HepG2 (cell line): ENCODE data around the gene BIRC3. TPM values are rescaled to one million over a fixed set of nuclear protein-coding genes. Genes with fewer than 3 reads are reported as not detected.

Source experiments
- CSRNP2 ChIP-seq: sonication (generic); formaldehyde crosslinking; conservative IDR thresholded peaks from 2 replicates; pipeline ENCODE4 v1.8.0; 2022; ENCODE audit warnings: low read depth, missing genetic modification reagents
- EP300 ChIP-seq, 3 experiments: sonication (generic) in 1 of 3; formaldehyde crosslinking in 1 of 3; IDR thresholded peaks; 2 replicates each; pipeline versions ENCODE4 v1.5.1 to v1.6.1; 2011 to 2020; ENCODE audit warnings: low read depth in 2 of 3, low read length in 2 of 3, borderline replicate concordance in 1 of 3, improper control_type of control experiment in 1 of 3, mild to moderate bottlenecking in 1 of 3, missing genetic modification reagents in 1 of 3, moderate library complexity in 1 of 3
- FOXA1 ChIP-seq, 2 experiments: fragments of 450-650 bp in 1 of 2; sonication (generic) in 1 of 2; formaldehyde crosslinking in 1 of 2; IDR thresholded peaks; 2 replicates each; pipeline versions ENCODE4 v1.4.0 to v1.6.1; 2016 to 2020; ENCODE audit warnings: missing genetic modification reagents in 1 of 2
- HNF4G ChIP-seq, 2 experiments: sonication (generic) in 1 of 2; formaldehyde crosslinking in 1 of 2; IDR thresholded peaks; 2 replicates each; pipeline versions ENCODE4 v1.4.0 to v1.6.1; 2011 to 2020; ENCODE audit warnings: borderline replicate concordance in 2 of 2, low read depth in 2 of 2, mild to moderate bottlenecking in 2 of 2, low read length in 1 of 2, missing genetic modification reagents in 1 of 2, moderate library complexity in 1 of 2
- MAF1 ChIP-seq: sonication (generic); formaldehyde crosslinking; IDR thresholded peaks from 2 replicates; pipeline ENCODE4 v1.5.0; 2020; ENCODE audit warnings: missing genetic modification reagents, borderline replicate concordance
- MXD4 ChIP-seq: IDR thresholded peaks from 2 replicates; pipeline ENCODE4 v1.6.1; 2016; ENCODE audit warnings: mild to moderate bottlenecking, missing biosample characterization, missing genetic modification reagents
- ZBTB10 ChIP-seq: sonication (generic); formaldehyde crosslinking; IDR thresholded peaks from 2 replicates; pipeline ENCODE4 v1.4.0; 2020; ENCODE audit warnings: missing genetic modification reagents, borderline replicate concordance
- ZBTB49 ChIP-seq: sonication (generic); formaldehyde crosslinking; IDR thresholded peaks from 2 replicates; pipeline ENCODE4 v1.4.0; 2020; ENCODE audit warnings: missing genetic modification reagents, borderline replicate concordance
- ZNF382 ChIP-seq: sonication (generic); formaldehyde crosslinking; IDR thresholded peaks from 2 replicates; pipeline ENCODE4 v1.5.0; 2020; ENCODE audit warnings: missing genetic modification reagents, mild to moderate bottlenecking, borderline replicate concordance
- ZNF609 ChIP-seq: sonication (generic); formaldehyde crosslinking; IDR thresholded peaks from 2 replicates; pipeline ENCODE4 v1.4.0; 2020; ENCODE audit warnings: mild to moderate bottlenecking, missing genetic modification reagents, borderline replicate concordance
- ZNF615 ChIP-seq: sonication (generic); formaldehyde crosslinking; IDR thresholded peaks from 2 replicates; pipeline ENCODE4 v1.5.0; 2020; ENCODE audit warnings: mild to moderate bottlenecking, missing genetic modification reagents, borderline replicate concordance
- ZNF776 ChIP-seq: sonication (generic); formaldehyde crosslinking; IDR thresholded peaks from 2 replicates; pipeline ENCODE4 v1.4.0; 2020; ENCODE audit warnings: mild to moderate bottlenecking, missing genetic modification reagents
- ZSCAN21 ChIP-seq: sonication (generic); formaldehyde crosslinking; IDR thresholded peaks from 2 replicates; pipeline ENCODE4 v1.8.0; 2022; ENCODE audit warnings: mild to moderate bottlenecking, missing genetic modification reagents, moderate library complexity, borderline replicate concordance
- polyA plus RNA-seq, 8 experiments: library from polyadenylated mRNA; depleted of rRNA in 3 of 8; stranded (reverse) in 7 of 8; unstranded in 1 of 8; fragments of >200 nt; fragmentation: Illumina TruSeq in 4 of 8; extraction: Trizol in 4 of 8; gene quantifications; 2 replicates each; pipeline versions ENCODE4 v1.2.1 to v1.2.3, GENCODE V29; 2011 to 2016; ENCODE audit warnings: low read depth in 4 of 8, missing spikeins in 1 of 8, mixed read lengths in 1 of 8; ENCODE audit not compliant: insufficient read depth in 1 of 8
- total RNA-seq, 5 experiments: library from RNA; depleted of rRNA; stranded (reverse); fragments of >200 nt; fragmentation: Illumina TruSeq; extraction: Trizol; gene quantifications; 2 replicates each; pipeline ENCODE4 v1.2.3, GENCODE V29; 2016; ENCODE audit warnings: low read depth in 1 of 5

The BIRC3 gene
- total and polyA plus RNA-seq, 2 of the 13 experiments (the other 11 are each of a cell fraction or from before 2014, with no cell fraction given), result 0.41 to 4.2 TPM

GRCh38 chr11:102346748-102347461 lies 29.6 kb downstream of the BIRC3 start, which contains the start of gene BIRC2 (continued):
- TF ChIP-seq ZBTB49 (CRISPR knock-in tag) (no peak), ZNF776 (CRISPR knock-in tag) (peak; percentile 81; the same call in 1 of the 2 replicates), FOXA1 (IDR thresholded peaks at IDR 0.05) (no peak), FOXA1 (CRISPR knock-in tag; IDR thresholded peaks at IDR 0.05) (peak; percentile 41; the same call in 1 of the 2 replicates), ZSCAN21 (CRISPR knock-in tag) (peak; percentile 61; the same call in 1 of the 2 replicates), MAF1 (no peak), ZBTB10 (CRISPR knock-in tag) (no peak), MXD4 (0 out of 2 replicates have a peak, but pooled peaks have one; percentile 20), ZNF609 (CRISPR knock-in tag) (peak; percentile 64; the same call in 1 of the 2 replicates), ZNF382 (CRISPR knock-in tag) (no peak), EP300 (IDR thresholded peaks at IDR 0.05; ENCODE audit: low read depth in 2 of 2, low read length in 2 of 2) (peak; percentile 16 to 38; a peak in 1 of 4 replicates), EP300 (CRISPR knock-in tag; IDR thresholded peaks at IDR 0.05; ENCODE audit: borderline replicate concordance) (no peak), HNF4G (IDR thresholded peaks at IDR 0.05; ENCODE audit: borderline replicate concordance, low read depth, low read length) (no peak), HNF4G (CRISPR knock-in tag; IDR thresholded peaks at IDR 0.05; ENCODE audit: borderline replicate concordance, low read depth) (0 out of 2 replicates have a peak, but pooled peaks have one; percentile 46), ZNF615 (CRISPR knock-in tag) (no peak), CSRNP2 (CRISPR knock-in tag) (no peak)
